ENCODE measurements around the gene TLE5. TPM values are rescaled to one million over a fixed set of nuclear protein-coding genes. Genes with fewer than 3 reads are reported as not detected.

Gene TLE5
- total RNA-seq, 3 donors from 2014 or later: 427 to 664 (median 556) TPM

DNA sequence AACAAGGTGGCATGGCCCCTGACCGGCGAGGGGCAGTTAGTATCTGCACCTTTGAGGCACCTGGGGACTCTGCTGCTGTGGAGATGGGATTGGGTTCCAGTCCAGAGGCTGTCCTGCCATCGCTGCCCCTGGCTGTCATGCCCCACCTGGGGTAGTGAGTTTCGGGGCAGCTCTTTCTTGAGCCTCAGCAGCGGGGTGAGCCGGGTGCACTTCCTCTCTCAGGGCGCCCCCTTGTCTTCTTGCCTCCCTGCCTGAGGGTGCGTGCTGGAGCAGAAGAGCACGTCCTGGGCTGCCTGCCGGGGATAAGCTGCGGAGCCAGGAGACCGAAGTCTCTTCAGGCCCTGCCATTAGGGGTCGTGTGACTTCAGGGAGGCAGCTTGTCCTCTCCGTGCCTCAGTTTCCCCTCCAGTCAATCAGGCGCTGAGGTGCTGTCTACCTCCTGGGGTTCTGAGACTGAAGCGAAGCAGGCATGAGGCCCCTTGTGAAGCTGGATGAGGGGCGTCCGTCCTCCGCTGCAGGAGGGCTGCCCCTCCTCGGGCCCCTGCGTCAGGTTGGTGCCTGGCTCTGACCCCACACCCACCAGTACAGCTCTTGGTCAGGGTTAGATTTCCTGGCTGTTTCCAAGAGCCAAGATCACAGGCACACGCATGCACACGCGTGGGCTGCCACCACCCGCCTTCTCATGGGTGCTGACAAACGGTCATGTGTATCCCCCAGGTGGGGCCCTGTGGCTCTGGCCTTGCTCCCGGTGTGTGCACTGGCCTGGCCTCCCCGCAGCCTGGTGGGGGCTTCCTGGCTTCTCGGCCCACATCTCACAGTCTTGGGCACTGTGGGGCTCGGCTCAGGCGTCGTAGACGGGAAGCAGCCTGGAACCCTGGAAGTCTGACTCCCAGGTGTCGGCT is 40.2 kb upstream of the TLE5 start:
- ATAC-seq (no peak), DNase-seq (no peak)
- Histone ChIP-seq H3K4me1 (ENCODE audit: low read depth) (peaks cover 75% of the 10 kb centered on the region), H3K9me3 (no peaks in the 10 kb centered on the region), H3K4me3 (no peak overlapping the region), H3K36me3 (ENCODE audit: low read depth) (no peaks in the 10 kb centered on the region)
- intact Hi-C loops (cut with DNase I, micrococcal nuclease): loop anchor here (10.0 kb wide), 1 partner anchor 138 kb away; no protein-coding TSS in a partner anchor
- TF ChIP-seq, protein P1, sequence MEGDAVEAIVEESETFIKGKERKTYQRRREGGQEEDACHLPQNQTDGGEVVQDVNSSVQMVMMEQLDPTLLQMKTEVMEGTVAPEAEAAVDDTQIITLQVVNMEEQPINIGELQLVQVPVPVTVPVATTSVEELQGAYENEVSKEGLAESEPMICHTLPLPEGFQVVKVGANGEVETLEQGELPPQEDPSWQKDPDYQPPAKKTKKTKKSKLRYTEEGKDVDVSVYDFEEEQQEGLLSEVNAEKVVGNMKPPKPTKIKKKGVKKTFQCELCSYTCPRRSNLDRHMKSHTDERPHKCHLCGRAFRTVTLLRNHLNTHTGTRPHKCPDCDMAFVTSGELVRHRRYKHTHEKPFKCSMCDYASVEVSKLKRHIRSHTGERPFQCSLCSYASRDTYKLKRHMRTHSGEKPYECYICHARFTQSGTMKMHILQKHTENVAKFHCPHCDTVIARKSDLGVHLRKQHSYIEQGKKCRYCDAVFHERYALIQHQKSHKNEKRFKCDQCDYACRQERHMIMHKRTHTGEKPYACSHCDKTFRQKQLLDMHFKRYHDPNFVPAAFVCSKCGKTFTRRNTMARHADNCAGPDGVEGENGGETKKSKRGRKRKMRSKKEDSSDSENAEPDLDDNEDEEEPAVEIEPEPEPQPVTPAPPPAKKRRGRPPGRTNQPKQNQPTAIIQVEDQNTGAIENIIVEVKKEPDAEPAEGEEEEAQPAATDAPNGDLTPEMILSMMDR (IDR thresholded peaks at IDR 0.05): no peak

DNA sequence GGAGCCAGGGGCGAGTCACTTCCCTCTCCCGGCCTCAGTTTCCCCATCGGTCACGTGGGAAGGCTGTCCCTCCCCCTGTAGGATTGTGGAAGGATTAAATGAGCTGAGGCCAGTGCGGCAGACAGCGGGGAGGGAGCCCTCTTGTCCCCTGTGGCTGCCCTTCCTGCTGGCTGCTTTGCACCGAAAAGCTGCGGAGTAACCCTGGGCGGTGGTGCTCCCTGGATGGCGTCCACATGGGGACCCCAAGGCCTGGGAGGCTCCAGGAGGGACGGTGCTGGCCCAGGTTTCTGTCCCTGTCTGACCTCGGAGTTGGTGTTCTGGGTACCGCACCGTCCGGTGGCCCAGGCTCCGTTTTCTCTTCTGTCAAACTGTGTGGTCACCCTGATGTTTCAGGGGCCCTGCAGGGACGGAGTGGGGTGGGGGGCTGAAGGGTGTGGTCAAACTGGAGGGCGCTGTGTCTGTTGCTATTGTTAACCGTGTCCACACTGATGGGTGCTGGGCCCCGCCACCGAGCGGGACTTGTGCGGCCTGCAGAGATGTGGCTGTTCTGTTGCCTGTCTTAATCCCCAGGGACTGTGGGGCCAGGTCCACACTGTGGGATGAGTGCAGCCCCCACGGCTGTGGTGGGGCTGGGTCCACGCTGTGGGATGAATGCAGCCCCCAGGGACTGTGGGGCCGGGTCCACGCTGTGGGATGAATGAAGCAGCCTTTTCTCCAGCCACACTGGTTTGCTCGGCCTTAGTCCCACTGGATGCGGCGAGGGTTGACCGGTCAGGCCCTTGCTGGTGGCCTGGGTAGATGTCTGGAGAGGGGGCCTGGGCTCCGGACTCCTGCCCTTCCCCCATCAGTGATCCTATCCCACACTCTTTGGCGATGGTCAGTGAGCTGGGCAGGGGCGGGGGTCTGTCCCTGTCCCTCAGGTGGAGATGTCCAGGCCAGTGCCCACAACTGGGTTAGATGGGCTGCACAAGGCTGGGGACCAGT is 38.7 kb upstream of the TLE5 start:
- TF ChIP-seq, protein P1 (IDR thresholded peaks at IDR 0.05): no peak
- H3K4me3 ChIP-seq: no peak overlapping the region
- no peaks in the 10 kb centered on the region for H3K9me3 ChIP-seq
- ATAC-seq: no peak
- no peak for DNase-seq
- peaks cover 78% of the 10 kb centered on the region for H3K4me1 ChIP-seq (ENCODE audit: low read depth)
- intact Hi-C loops (cut with DNase I, micrococcal nuclease): loop anchor here (10.0 kb wide), 1 partner anchor 136 kb away; no protein-coding TSS in a partner anchor
- H3K36me3 ChIP-seq (ENCODE audit: low read depth): no peaks in the 10 kb centered on the region

DNA sequence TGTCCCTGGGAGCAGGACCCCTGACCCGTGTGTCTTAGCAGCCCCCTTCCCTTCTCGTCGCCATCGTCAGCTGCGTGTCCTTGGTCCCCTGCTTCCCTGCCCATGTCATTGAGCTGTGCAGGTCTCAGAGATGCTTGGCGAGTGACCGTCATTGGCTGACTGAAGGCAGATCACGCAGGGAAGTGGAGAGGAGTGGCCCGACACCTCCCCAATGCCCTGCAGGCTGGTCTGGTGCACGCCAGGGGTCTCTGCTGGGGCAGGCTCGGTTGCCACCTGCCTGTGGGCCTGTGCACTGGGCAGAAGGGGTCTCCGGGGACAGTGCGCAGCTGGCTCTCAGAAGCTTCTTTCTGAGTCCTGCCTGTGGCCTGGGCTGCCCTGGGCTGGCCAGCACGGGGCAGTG is 38.0 kb upstream of the TLE5 start:
- DNase-seq (no peak), ATAC-seq (no peak)
- Histone ChIP-seq H3K4me1 (ENCODE audit: low read depth) (peaks cover 76% of the 10 kb centered on the region), H3K36me3 (ENCODE audit: low read depth) (no peaks in the 10 kb centered on the region), H3K9me3 (no peaks in the 10 kb centered on the region), H3K4me3 (no peak overlapping the region)
- TF ChIP-seq, protein P1 (IDR thresholded peaks at IDR 0.05): no peak
- intact Hi-C loops (cut with DNase I, micrococcal nuclease): loop anchor here (10.0 kb wide), 1 partner anchor 136 kb away; no protein-coding TSS in a partner anchor

DNA sequence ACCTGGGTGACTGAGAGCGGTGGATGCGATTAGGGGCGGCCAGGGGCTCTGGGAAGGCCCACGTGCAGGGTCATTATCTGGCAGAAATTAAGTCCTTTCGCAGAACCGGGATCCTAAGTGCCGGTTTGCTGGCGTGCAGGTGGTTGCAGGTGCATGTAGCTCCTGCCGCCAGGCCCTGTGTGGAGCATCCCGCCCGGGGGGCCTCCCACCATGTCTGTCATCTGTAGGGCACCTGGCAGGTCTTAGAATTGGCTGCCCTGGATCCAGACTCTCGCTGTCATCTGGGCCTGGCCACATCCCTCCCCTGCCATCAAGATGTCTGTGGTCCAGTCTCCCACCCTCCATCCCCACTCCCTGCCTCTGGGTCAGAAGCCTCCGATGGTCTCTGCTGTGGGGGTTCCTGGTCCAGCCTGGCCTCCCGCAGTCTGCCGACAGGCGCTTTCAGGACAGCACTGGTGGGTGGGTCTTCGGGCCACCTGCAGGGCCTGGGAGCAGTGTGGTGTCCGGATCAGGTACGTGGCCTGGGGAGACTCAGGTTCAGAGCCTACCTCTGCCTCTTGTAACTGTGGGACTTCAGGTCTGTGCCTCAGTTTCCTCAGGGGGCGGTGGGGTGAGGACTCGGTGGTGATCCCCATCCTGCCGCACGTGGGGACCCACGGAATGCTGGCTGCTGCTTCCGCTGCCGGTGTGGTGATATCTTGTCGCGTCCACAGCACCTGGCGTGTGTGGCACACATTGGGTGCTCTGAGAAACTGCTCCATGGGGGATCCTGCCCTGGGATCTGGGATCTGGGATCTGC is 37.3 kb upstream of the TLE5 start:
- no peak for ATAC-seq

More for the DNA sequence above, 37.3 kb upstream of the TLE5 start:
- TF ChIP-seq, protein P1 (IDR thresholded peaks at IDR 0.05): no peak
- DNase-seq: peak in 1 of 3 donors; percentile 45
- intact Hi-C loops (cut with DNase I, micrococcal nuclease): loop anchor here (10.0 kb wide), 1 partner anchor 135 kb away; no protein-coding TSS in a partner anchor
- Histone ChIP-seq H3K4me3 (no peak overlapping the region), H3K36me3 (ENCODE audit: low read depth) (no peaks in the 10 kb centered on the region), H3K9me3 (no peaks in the 10 kb centered on the region), H3K4me1 (ENCODE audit: low read depth) (peaks cover 74% of the 10 kb centered on the region)

Measured in mucosa of descending colon (tissue), 3 donors.